Esophagus squamous epithelium (tissue), 5 donors: Measurements from ENCODE around the gene CAMK1D. TPM values are rescaled to one million over a fixed set of nuclear protein-coding genes. Genes with fewer than 3 reads are reported as not detected.
"Not testable (repeated sequence)": the region's sequence is repeated elsewhere in the genome, so short reads cannot be mapped to it uniquely, and the experiment has no call there.

ENCODE experiments used
- DNase-seq: peaks from one replicate; lab custom pipeline; 2025; lab: John Stamatoyannopoulos, UW
- H3K27ac ChIP-seq, 4 donors: fragments of 200-600 bp; sonication (generic); one replicate each; pipeline ENCODE4 v1.5.1; 2016 to 2019; ENCODE audit warnings: mild to moderate bottlenecking in 1 of 4
- H3K27me3 ChIP-seq, 4 donors: fragments of 200-600 bp; sonication (generic); 1 replicate in 3 of 4; 2 replicates in 1 of 4; pipeline versions ENCODE4 v1.5.1 to v1.6.0; 2017 to 2021; ENCODE audit warnings: antibody characterized with exemption in 1 of 4
- H3K36me3 ChIP-seq, 3 donors: fragments of 200-600 bp; sonication (generic); one replicate each; pipeline ENCODE4 v1.5.1; 2016 to 2019
- H3K4me1 ChIP-seq, 3 donors: fragments of 200-600 bp; sonication (generic); one replicate each; pipeline ENCODE4 v1.5.1; 2017 to 2019
- H3K4me3 ChIP-seq, 4 donors: fragments of 200-600 bp; sonication (generic); 1 replicate in 3 of 4; 2 replicates in 1 of 4; pipeline ENCODE4 v1.5.1; 2016 to 2019; ENCODE audit warnings: mild to moderate bottlenecking in 2 of 4, moderate library complexity in 1 of 4
- H3K9me3 ChIP-seq, 3 donors: fragments of 200-600 bp; sonication (generic); one replicate each; pipeline ENCODE4 v1.5.1; 2016 to 2019
- CTCF ChIP-seq, 6 experiments: fragments of 450-650 bp in 4 of 6; fragments of 200-600 bp in 2 of 6; sonication (generic) in 2 of 6; IDR thresholded peaks; one replicate each; pipeline ENCODE4 v1.5.1; 2016 to 2019; ENCODE audit warnings: antibody characterized with exemption in 6 of 6, mild to moderate bottlenecking in 4 of 6, moderate library complexity in 4 of 6
- POLR2A ChIP-seq, 4 donors: fragments of 450-650 bp; IDR thresholded peaks; one replicate each; pipeline ENCODE4 v1.6.1; 2017; ENCODE audit warnings: antibody characterized with exemption in 4 of 4, mild to moderate bottlenecking in 4 of 4, moderate library complexity in 3 of 4
- WGBS, 2 donors: methylation state at CpG; one replicate each; pipeline ENCODE4 v1.1.5; 2018; 5-methylcytosine and 5-hydroxymethylcytosine counted together
- intact Hi-C: fragments of 100-400 bp; cut with DNase I; formaldehyde crosslinking; loops from one replicate; pipeline ENCODE4 v1.15.0; 2022
- total RNA-seq, 4 donors: library from RNA; depleted of rRNA; stranded (reverse); fragments of >200 nt; gene quantifications; one replicate each; pipeline ENCODE4 v1.1.0, GENCODE V29; 2016
- donor health status: DM: yes; HTN: yes; CAD: no.

Gene CAMK1D
- total RNA-seq, 4 donors from 2014 or later, result 3.8 to 11.8 (median 9.9) TPM

- peak overlapping the region; percentile 56 to 86 (median 81) for H3K27ac ChIP-seq
These were observed 22.3 kb upstream of the CAMK1D start for GRCh38 chr10:12327074-12327473.

GRCh38 chr10:12327476-12327875, 21.9 kb upstream of the CAMK1D start:
- no peak for DNase-seq
- WGBS, 2 donors, result 48 to 52% methylated on average over 2 of the region's 2 CpGs
- H3K27ac ChIP-seq, result peak overlapping the region; percentile 40 to 86 (median 81)

More at GRCh38 chr10:12327074-12327473, 22.3 kb upstream of the CAMK1D start:
- intact Hi-C loops, result loop anchor here (10.0 kb wide), 1 partner anchor 52 kb away; no protein-coding TSS in a partner anchor
- no peak for DNase-seq
- H3K36me3 ChIP-seq, result no peaks in the 10 kb centered on the region
- WGBS, 2 donors, result 41 to 57% methylated on average over 3 of the region's 3 CpGs
- no peak for TF ChIP-seq POLR2A (IDR thresholded peaks at IDR 0.05)
- TF ChIP-seq CTCF (IDR thresholded peaks at IDR 0.05), result no peak
- peaks cover 0 to 61% (median 20%) of the 10 kb centered on the region in 3 donors for H3K4me1 ChIP-seq
- H3K9me3 ChIP-seq, result no peaks in the 10 kb centered on the region
- no peak overlapping the region for H3K4me3 ChIP-seq
- H3K27me3 ChIP-seq, result no peaks in the 10 kb centered on the region

GRCh38 chr10:12328312-12328711, 21.0 kb upstream of the CAMK1D start:
- WGBS, 2 donors, result 71 to 76% methylated on average over 8 to 9 of the region's 9 CpGs
- not testable (repeated sequence) for H3K36me3 ChIP-seq
- intact Hi-C loops, result loop anchor here (10.0 kb wide), 1 partner anchor 54 kb away; no protein-coding TSS in a partner anchor

More at GRCh38 chr10:12327476-12327875, 21.9 kb upstream of the CAMK1D start:
- no peaks in the 10 kb centered on the region for H3K27me3 ChIP-seq
- no peaks in the 10 kb centered on the region for H3K36me3 ChIP-seq
- intact Hi-C loops, result loop anchor here (10.0 kb wide), 1 partner anchor 53 kb away; no protein-coding TSS in a partner anchor
- TF ChIP-seq CTCF (IDR thresholded peaks at IDR 0.05) (no peak), POLR2A (IDR thresholded peaks at IDR 0.05) (no peak)
- peaks cover 0 to 58% (median 17%) of the 10 kb centered on the region in 3 donors for H3K4me1 ChIP-seq
- no peak overlapping the region for H3K4me3 ChIP-seq
- H3K9me3 ChIP-seq, result no peaks in the 10 kb centered on the region

GRCh38 chr10:12332572-12333379, 16.6 kb upstream of the CAMK1D start:
- no peaks in the 10 kb centered on the region for H3K36me3 ChIP-seq
- H3K4me1 ChIP-seq, result peaks cover 8 to 44% (median 28%) of the 10 kb centered on the region in 3 donors
- no peaks in the 10 kb centered on the region for H3K9me3 ChIP-seq
- H3K27ac ChIP-seq, result peak overlapping the region; percentile 61 to 85 (median 80)
- 58 to 60% methylated on average over 11 of the region's 11 CpGs for WGBS, 2 donors
- intact Hi-C loops, result no loop called here
- DNase-seq, result no peak
- no peak overlapping the region for H3K4me3 ChIP-seq
- no peaks in the 10 kb centered on the region for H3K27me3 ChIP-seq
- no peak for TF ChIP-seq CTCF (IDR thresholded peaks at IDR 0.05)
- no peak for TF ChIP-seq POLR2A (IDR thresholded peaks at IDR 0.05)

More at GRCh38 chr10:12328312-12328711, 21.0 kb upstream of the CAMK1D start:
- not testable (repeated sequence) for DNase-seq, H3K4me3 ChIP-seq, H3K27me3 ChIP-seq, H3K9me3 ChIP-seq
- peak overlapping the region in 3 of 4 donors; percentile 79 to 86 (median 83) for H3K27ac ChIP-seq
- peaks cover 2 to 58% (median 24%) of the 10 kb centered on the region in 3 donors for H3K4me1 ChIP-seq

DNA sequence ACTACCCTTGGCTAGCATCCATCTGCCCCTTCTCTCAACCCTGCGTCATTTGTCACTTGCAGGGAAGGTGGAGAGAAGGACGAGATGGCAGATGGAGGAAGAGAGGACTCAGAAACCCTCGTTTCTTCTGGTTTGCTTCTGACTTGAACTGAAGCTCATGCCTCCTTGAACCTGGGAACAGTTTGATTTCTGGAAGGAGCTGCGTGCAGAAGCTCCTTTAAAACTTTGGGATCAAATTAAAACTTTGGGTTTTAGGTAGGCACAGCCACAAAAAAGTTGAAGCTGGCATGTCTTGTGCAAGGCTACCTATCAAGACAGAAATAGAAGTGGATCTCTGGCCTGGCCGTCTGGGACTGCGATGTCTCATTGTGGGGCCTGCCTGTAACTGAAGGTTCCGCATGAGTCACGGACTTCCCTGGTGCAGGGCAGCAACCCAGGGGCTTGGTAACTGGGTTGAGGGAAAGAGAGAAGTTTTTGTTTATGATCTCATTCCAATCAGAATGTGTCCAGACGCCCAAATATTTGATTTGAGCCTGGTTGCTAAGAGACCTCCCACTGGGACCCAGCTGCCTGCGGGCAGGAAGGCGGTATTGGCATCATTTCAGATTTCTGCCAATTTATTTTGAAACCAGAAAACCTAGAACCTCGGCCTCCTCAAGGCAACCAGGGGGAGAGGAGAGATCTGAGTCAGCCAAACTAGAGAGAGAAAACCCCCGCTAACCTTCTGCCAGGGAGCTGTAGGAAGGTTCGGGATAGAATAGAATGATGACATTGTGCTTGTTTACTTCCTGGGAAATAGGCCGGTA, 15.8 kb upstream of the CAMK1D start:
- Histone ChIP-seq H3K36me3 (no peaks in the 10 kb centered on the region), H3K4me3 (peak overlapping the region in 1 of 4 donors; percentile 19), H3K9me3 (no peaks in the 10 kb centered on the region), H3K27ac (peak overlapping the region; percentile 61 to 85 (median 80)), H3K27me3 (no peaks in the 10 kb centered on the region), H3K4me1 (peaks cover 8 to 36% (median 22%) of the 10 kb centered on the region in 3 donors)
- WGBS, 2 donors, result 6 to 9% methylated on average over 13 to 14 of the region's 15 CpGs
- no peak for DNase-seq
- intact Hi-C loops, result no loop called here
- TF ChIP-seq CTCF (IDR thresholded peaks at IDR 0.05) (no peak), POLR2A (IDR thresholded peaks at IDR 0.05) (no peak)
